HCT116 (cell line): ENCODE data around the gene EEFSEC. TPM values are rescaled to one million over a fixed set of nuclear protein-coding genes. Genes with fewer than 3 reads are reported as not detected.

Experiments
- ATAC-seq: fragments of 200-7000 bp; cut with Tn5 transposase; 2 replicates; pipeline ENCODE4 v1.9.1; 2020; ENCODE audit warnings: mild to moderate bottlenecking, moderate library complexity
- BruUV-seq: library from RNA; stranded (reverse); fragments of 400-500 nt; replicated peaks from 2 replicates; lab custom pipeline; 2021; lab: Mats Ljungman, UMichigan
- CTCF ChIA-PET: fragments of 300-600 bp; sonication (Branson Sonifier 250); formaldehyde crosslinking; loops from one replicate; lab custom pipeline; 2021; ENCODE audit warnings: antibody characterized with exemption; lab: Charles Lee
- POLR2A ChIA-PET: fragments of 300-600, 350-600 bp; sonication (Branson Sonifier 250); formaldehyde crosslinking; loops from one replicate; lab custom pipeline; 2021; ENCODE audit warnings: antibody characterized with exemption; lab: Charles Lee
- RAD21 ChIA-PET, 2 experiments: fragments of 300-600 bp; sonication (Branson Sonifier 250); formaldehyde crosslinking; loops; one replicate each; lab custom pipeline; 2023; ENCODE audit warnings: low total read pairs in 2 of 2; ENCODE audit not compliant: uncharacterized antibody in 2 of 2, unreplicated experiment in 2 of 2, low non-redundant PET in 1 of 2; lab: Charles Lee
- DNase-seq: peaks from one replicate; pipeline ENCODE4 v3.0.0-alpha.2; 2010; ENCODE audit warnings: low read depth, low spot score
- H2AFZ ChIP-seq: fragments of 200-600 bp; shearing (Covaris generic), sonication (generic); 2 replicates; pipeline ENCODE4 v1.6.1; 2017; ENCODE audit warnings: low read depth, mixed run types, mixed read lengths, antibody characterized with exemption, low read length; ENCODE audit not compliant: poor library complexity, severe bottlenecking
- H3K27ac ChIP-seq: 2 replicates; pipeline ENCODE4 v1.5.1; 2012; ENCODE audit warnings: low read depth, low read length
- H3K27me3 ChIP-seq: fragments of 200-600 bp; sonication (generic); 2 replicates; pipeline ENCODE4 v1.6.1; 2016; ENCODE audit warnings: mixed run types, low read length, mixed read lengths; ENCODE audit not compliant: insufficient read depth
- H3K36me3 ChIP-seq, 2 experiments: fragments of 200-500 bp in 1 of 2; fragments of 200-600 bp in 1 of 2; sonication (Bioruptor generic) in 1 of 2; sonication (generic) in 1 of 2; 2 replicates each; pipeline versions ENCODE4 v1.5.1 to v1.6.1; 2014 to 2016; ENCODE audit warnings: low read length in 2 of 2, inconsistent platforms in 1 of 2, mixed read lengths in 1 of 2, mixed run types in 1 of 2; ENCODE audit not compliant: insufficient read depth in 2 of 2, control insufficient read depth in 1 of 2
- H3K4me1 ChIP-seq, 2 experiments: fragments of 200-600 bp in 1 of 2; sonication (generic) in 1 of 2; 2 replicates each; pipeline versions ENCODE4 v1.5.1 to v1.6.1; 2012 to 2017; ENCODE audit warnings: low read length in 2 of 2, inconsistent platforms in 1 of 2, mild to moderate bottlenecking in 1 of 2, mixed read lengths in 1 of 2, mixed run types in 1 of 2, moderate library complexity in 1 of 2; ENCODE audit not compliant: insufficient read depth in 2 of 2, control insufficient read depth in 1 of 2
- H3K4me2 ChIP-seq: fragments of 200-600 bp; sonication (generic); 2 replicates; pipeline ENCODE4 v1.6.1; 2017; ENCODE audit warnings: mixed run types, low read length, mixed read lengths
- H3K4me3 ChIP-seq, 2 experiments: fragments of 200-600 bp in 1 of 2; sonication (generic) in 1 of 2; replicated peaks in 1 of 2; 2 replicates each; pipeline ENCODE4 v1.5.1; 2011 to 2016; ENCODE audit warnings: low read length in 2 of 2, control low read depth in 1 of 2, low read depth in 1 of 2, mild to moderate bottlenecking in 1 of 2, mixed read lengths in 1 of 2, mixed run types in 1 of 2
- H3K79me2 ChIP-seq: fragments of 200-600 bp; sonication (generic); 2 replicates; pipeline ENCODE4 v1.6.1; 2017; ENCODE audit warnings: mild to moderate bottlenecking, mixed run types, low read length, moderate library complexity, mixed read lengths; ENCODE audit not compliant: insufficient read depth
- H3K9ac ChIP-seq: fragments of 200-600 bp; sonication (generic); 2 replicates; pipeline ENCODE4 v1.6.1; 2016; ENCODE audit warnings: low read length, mixed read lengths
- H3K9me2 ChIP-seq: fragments of 200-600 bp; sonication (generic), shearing (Covaris generic); 2 replicates; pipeline ENCODE4 v1.6.1; 2017; ENCODE audit warnings: mixed run types, mild to moderate bottlenecking, moderate library complexity; ENCODE audit not compliant: insufficient read depth
- H3K9me3 ChIP-seq, 2 experiments: fragments of 200-500 bp in 1 of 2; fragments of 200-600 bp in 1 of 2; sonication (Bioruptor generic) in 1 of 2; sonication (generic) in 1 of 2; 2 replicates each; pipeline ENCODE4 v1.6.1; 2014 to 2017; ENCODE audit warnings: low read length in 2 of 2, mixed read lengths in 2 of 2, inconsistent platforms in 1 of 2, low read depth in 1 of 2, mild to moderate bottlenecking in 1 of 2, mixed run types in 1 of 2, moderate library complexity in 1 of 2; ENCODE audit not compliant: control insufficient read depth in 1 of 2, insufficient read depth in 1 of 2
- H4K20me1 ChIP-seq: fragments of 200-600 bp; sonication (generic), shearing (Covaris generic); 2 replicates; pipeline ENCODE4 v1.6.1; 2017; ENCODE audit warnings: mixed run types, mild to moderate bottlenecking, moderate library complexity; ENCODE audit not compliant: insufficient read depth
- ATF3 ChIP-seq: IDR thresholded peaks from 2 replicates; pipeline ENCODE4 v1.6.1; 2012
- EGR1 ChIP-seq: IDR thresholded peaks from 2 replicates; pipeline ENCODE4 v1.6.1; 2012; ENCODE audit warnings: low read depth
- EZH2phosphoT487 ChIP-seq: fragments of 200-600 bp; IDR thresholded peaks from 2 replicates; pipeline ENCODE4 v1.6.1; 2018; ENCODE audit warnings: antibody characterized with exemption, borderline replicate concordance
- FOSL1 ChIP-seq: IDR thresholded peaks from 2 replicates; pipeline ENCODE4 v1.6.1; 2012; ENCODE audit warnings: low read depth
- MAX ChIP-seq: IDR thresholded peaks from 2 replicates; pipeline ENCODE4 v1.6.1; 2012
- POLR2A ChIP-seq: IDR thresholded peaks from 2 replicates; pipeline ENCODE4 v1.7.0; 2011; ENCODE audit warnings: borderline replicate concordance; ENCODE audit not compliant: insufficient read depth, insufficient read length; ENCODE audit errors: extremely low read depth
- POLR2AphosphoS5 ChIP-seq: IDR thresholded peaks from 2 replicates; pipeline ENCODE4 v1.6.1; 2011; ENCODE audit warnings: mild to moderate bottlenecking, low read depth, low read length, moderate library complexity
- RAD21 ChIP-seq: IDR thresholded peaks from 2 replicates; pipeline ENCODE4 v1.6.1; 2012; ENCODE audit warnings: low read depth, mild to moderate bottlenecking
- REST ChIP-seq: IDR thresholded peaks from 2 replicates; pipeline ENCODE4 v1.6.1; 2012; ENCODE audit warnings: low read depth
- SIN3A ChIP-seq: IDR thresholded peaks from 2 replicates; pipeline ENCODE4 v1.6.1; 2012; ENCODE audit warnings: low read depth
- TCF7L2 ChIP-seq: IDR thresholded peaks from 2 replicates; pipeline ENCODE4 v1.7.0; 2011; ENCODE audit warnings: borderline replicate concordance, inconsistent platforms; ENCODE audit not compliant: insufficient read depth, insufficient read length; ENCODE audit errors: extremely low read depth
- YY1 ChIP-seq: IDR thresholded peaks from 2 replicates; pipeline ENCODE4 v1.6.1; 2011; ENCODE audit warnings: low read length, low read depth, moderate library complexity, mild to moderate bottlenecking; ENCODE audit not compliant: insufficient replicate concordance; ENCODE audit errors: extremely low read depth
- ZBTB33 ChIP-seq: IDR thresholded peaks from 2 replicates; pipeline ENCODE4 v1.6.1; 2011; ENCODE audit warnings: mild to moderate bottlenecking, low read length, moderate library complexity; ENCODE audit not compliant: insufficient replicate concordance; ENCODE audit errors: extremely low read depth
- ZFX ChIP-seq: fragments of 450-650 bp; IDR thresholded peaks from 2 replicates; pipeline ENCODE4 v1.6.1; 2017
- intact Hi-C: fragments of 100-400 bp; cut with micrococcal nuclease; formaldehyde crosslinking; loops from 2 replicates; pipeline ENCODE4 v1.10.0; 2022
- total RNA-seq: library from RNA; stranded (reverse); gene quantifications from one replicate; pipeline ENCODE4 v1.2.1, GENCODE V29; 2021; ENCODE audit not compliant: unreplicated experiment

EEFSEC gene
- total RNA-seq, 1 experiment from 2014 or later, result 16.1 TPM

- peaks cover 24% of the 10 kb centered on the region for H3K79me2 ChIP-seq
- no peaks in the 10 kb centered on the region for H3K9me2 ChIP-seq
- H2AFZ ChIP-seq, result no peak overlapping the region
- DNase-seq, result no peak
- RAD21 ChIA-PET, result no interaction called here
- H3K27ac ChIP-seq, result no peak overlapping the region
- no peaks in the 10 kb centered on the region for H4K20me1 ChIP-seq
- peaks cover 0 to 7% of the 10 kb centered on the region in 2 experiments; a peak in 3 of 4 replicates for H3K4me1 ChIP-seq
- no peak overlapping the region for H3K9ac ChIP-seq
- no peaks in the 10 kb centered on the region for H3K27me3 ChIP-seq
- no peak for ATAC-seq
- no peak for TF ChIP-seq YY1
- no peak for TF ChIP-seq EZH2phosphoT487
- TF ChIP-seq POLR2AphosphoS5, result no peak
- no peak for TF ChIP-seq SIN3A
- no peak for TF ChIP-seq MAX
- TF ChIP-seq RAD21, result no peak
- TF ChIP-seq FOSL1, result no peak
- TF ChIP-seq EGR1, result no peak
- TF ChIP-seq POLR2A, result no peak
- intact Hi-C loops, result no loop called here
- H3K36me3 ChIP-seq, result peaks cover 0 to 11% of the 10 kb centered on the region in 2 experiments; a peak in 1 of 4 replicates
- no peaks in the 10 kb centered on the region; a peak in 1 of 4 replicates for H3K9me3 ChIP-seq
- H3K4me3 ChIP-seq, result no peak overlapping the region
- CTCF ChIA-PET, result no interaction called here
- H3K4me2 ChIP-seq, result no peak overlapping the region
- POLR2A ChIA-PET, result no interaction called here
- BruUV-seq, result no TSS peak
These were observed 2.5 kb downstream of the EEFSEC start for GRCh38 chr3:128155616-128156360.

GRCh38 chr3:128160661-128161060 is 7.4 kb downstream of the EEFSEC start:
- intact Hi-C loops, result no loop called here
- Histone ChIP-seq H4K20me1 (no peaks in the 10 kb centered on the region; the same call in 1 of the 2 replicates), H3K4me3 (no peak overlapping the region), H3K9me3 (no peaks in the 10 kb centered on the region; a peak in 1 of 4 replicates), H3K9ac (no peak overlapping the region), H3K4me2 (no peak overlapping the region), H3K9me2 (no peaks in the 10 kb centered on the region), H2AFZ (no peak overlapping the region), H3K27ac (no peak overlapping the region), H3K36me3 (peaks cover 0 to 7% of the 10 kb centered on the region in 2 experiments; a peak in 1 of 4 replicates), H3K27me3 (no peaks in the 10 kb centered on the region), H3K4me1 (no peaks in the 10 kb centered on the region), H3K79me2 (peaks cover 13% of the 10 kb centered on the region)
- ChIA-PET RAD21 (no interaction called here), POLR2A (no interaction called here), CTCF (no interaction called here)
- no TSS peak for BruUV-seq
- ATAC-seq (no peak), DNase-seq (no peak)
- no peak for TF ChIP-seq ZBTB33
- no peak for TF ChIP-seq TCF7L2
- no peak for TF ChIP-seq REST
- no peak for TF ChIP-seq YY1
- no peak for TF ChIP-seq ZFX
- TF ChIP-seq ATF3, result no peak
